Fibroblast of peridontal ligament (primary cell): ENCODE data around the gene ANK2.

Experiments used
- DNase-seq: peaks from one replicate; pipeline ENCODE4 v3.0.0-alpha.2; 2010; ENCODE audit errors: extremely low read depth

ANK2 gene

DNA sequence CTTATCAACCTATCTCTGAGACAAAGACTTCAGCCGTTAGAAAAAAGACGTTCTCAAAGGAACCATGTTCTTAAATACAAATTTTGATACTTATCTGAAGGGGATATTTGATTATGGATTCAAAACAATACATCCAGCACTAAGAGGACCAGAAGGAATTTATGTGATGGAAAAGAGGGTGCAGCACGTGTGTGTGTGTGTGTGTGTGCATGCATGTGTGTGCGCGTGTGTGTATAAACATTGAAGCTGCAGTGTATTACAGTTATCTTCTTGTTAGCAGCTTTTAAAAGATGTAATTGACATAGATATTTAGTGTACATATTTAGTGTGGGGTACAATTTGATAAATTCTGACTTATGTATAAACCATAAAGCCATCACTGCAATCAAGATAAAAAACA is 44.9 kb downstream of the ANK2 start:
- no peak for DNase-seq

GRCh38 chr4:113094802-113095201 is 45.3 kb downstream of the ANK2 start:
- DNase-seq = peak; percentile 35

- peak; percentile 37 for DNase-seq
Measured at GRCh38 chr4:113101669-113102068, 52.2 kb downstream of the ANK2 start.

DNA sequence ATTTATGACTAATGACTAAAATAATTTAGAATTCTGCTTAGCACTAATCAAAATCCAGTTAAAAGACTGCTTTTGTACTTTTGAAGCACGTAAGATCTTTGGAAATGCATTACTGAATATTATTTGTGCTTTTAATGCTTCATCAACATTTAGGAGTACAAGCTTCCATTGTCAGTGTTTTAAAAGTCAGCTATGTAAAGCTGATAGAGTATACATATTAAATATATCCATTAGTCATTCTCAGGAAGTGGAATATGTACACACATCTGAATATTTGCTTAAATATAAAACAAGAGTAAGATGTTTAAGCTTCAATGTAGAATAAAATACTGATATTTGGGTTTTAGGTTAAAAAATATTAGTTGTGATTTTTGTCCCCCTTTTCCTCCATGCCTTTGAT is 54.1 kb downstream of the ANK2 start:
- DNase-seq = no peak

- peak; percentile 84 for DNase-seq
Measured at GRCh38 chr4:113106108-113106507, 56.7 kb downstream of the ANK2 start.

DNA sequence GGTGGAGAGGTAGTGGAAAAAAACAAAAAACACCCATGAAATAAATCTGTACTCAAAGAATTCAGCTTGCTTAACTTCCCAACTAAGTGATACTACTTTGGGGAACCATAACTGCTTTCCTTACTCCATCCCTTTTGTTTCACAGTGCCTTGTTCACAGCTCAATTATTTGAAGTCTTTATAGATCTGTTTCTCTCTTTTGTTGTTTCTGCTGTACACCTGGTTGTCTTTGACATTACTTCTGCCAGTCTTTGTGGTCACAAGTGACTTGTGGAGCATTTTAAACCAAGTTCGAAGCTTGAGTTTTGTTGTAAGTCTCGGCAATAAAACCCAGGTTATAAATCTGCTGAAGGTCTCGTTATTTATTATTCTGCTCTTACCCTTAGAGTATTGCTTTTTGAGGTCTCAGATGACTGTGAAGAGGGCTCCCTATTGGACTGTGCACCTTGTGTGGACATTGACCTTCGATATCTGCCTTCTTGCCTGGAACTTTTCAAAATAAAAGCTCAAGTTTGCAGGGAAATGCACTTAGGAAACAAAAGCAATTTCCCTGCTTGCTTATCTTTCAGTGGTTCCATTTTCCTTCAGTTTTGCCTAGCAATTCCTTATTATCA is 59.8 kb downstream of the ANK2 start:
- DNase-seq = no peak

- DNase-seq = no peak
Measured at GRCh38 chr4:113112338-113112978, 63.0 kb downstream of the ANK2 start.

- DNase-seq = no peak
Measured at GRCh38 chr4:113113151-113113550, 63.7 kb downstream of the ANK2 start.

GRCh38 chr4:113114884-113115283 is 65.4 kb downstream of the ANK2 start:
- no peak for DNase-seq

DNA sequence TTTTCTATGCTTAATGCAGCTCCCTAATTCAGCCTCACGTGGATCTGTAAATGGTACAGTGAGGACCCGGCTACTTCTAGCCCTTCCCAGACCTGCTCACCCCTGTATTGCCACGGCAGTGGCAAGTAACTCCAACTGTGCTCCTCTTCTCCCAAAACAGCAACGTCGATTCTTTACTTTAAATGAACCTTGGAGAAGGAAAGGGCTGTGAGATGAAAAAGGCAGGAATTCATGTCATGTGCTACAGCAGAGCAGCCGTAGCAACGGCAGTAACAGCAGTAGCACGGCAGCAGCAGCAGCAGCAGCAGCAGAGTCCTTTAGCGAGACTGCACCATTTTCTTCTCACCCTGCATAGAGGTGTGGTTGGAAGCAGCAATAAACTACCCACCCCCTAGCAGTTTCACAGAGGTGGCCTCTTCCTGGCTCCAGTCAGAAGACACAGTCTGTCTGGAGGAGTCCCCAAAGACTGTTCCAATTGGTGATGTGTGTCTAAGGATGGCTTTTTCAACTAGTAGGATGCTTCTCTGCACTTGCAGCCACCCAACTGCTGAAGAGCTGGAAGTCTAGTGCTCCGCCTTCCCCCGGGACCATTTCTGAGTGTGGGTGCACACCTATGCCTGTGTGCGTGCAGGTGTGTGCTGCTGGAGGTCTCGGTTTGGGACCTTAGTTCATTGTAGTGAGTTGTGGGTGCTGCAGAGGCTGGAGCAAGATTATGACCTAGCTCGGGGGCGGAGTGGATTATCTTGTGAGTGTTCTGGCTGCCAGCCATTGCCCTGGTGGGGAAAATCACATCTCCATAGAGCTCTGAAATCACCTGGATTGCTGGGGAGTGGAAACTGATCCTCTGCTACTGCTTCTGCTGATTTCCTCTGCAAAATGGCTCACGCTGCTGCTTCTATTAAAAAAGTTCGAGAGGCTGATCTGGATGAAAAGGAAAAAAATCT is 67.2 kb downstream of the ANK2 start:
- no peak for DNase-seq

- no peak for DNase-seq
Measured at GRCh38 chr4:113117358-113117702, 67.9 kb downstream of the ANK2 start.

- DNase-seq = no peak
Measured at GRCh38 chr4:113122066-113122465, 72.6 kb downstream of the ANK2 start.

DNA sequence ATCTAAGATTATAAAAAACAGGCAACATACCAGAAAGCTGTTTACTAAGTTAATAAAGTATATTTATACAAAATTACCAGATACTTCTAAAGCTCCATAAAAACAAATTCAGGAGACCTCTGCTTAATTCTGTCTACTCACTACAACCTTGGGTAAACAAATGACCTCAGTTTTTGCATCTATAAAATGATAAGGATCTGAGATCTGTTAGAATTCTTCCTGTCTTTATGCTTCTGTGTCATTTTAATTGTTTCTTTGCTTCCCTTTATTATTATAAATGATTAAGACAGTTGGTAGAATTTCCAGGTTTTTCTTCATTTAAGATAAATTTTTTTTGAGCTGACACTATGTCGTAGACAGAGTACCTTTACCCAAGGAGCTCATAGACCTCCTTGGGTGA is 76.0 kb downstream of the ANK2 start:
- DNase-seq = no peak

- no peak for DNase-seq
Measured at GRCh38 chr4:113131136-113131535, 81.7 kb downstream of the ANK2 start.

GRCh38 chr4:113131621-113132020 is 82.2 kb downstream of the ANK2 start:
- no peak for DNase-seq

DNA sequence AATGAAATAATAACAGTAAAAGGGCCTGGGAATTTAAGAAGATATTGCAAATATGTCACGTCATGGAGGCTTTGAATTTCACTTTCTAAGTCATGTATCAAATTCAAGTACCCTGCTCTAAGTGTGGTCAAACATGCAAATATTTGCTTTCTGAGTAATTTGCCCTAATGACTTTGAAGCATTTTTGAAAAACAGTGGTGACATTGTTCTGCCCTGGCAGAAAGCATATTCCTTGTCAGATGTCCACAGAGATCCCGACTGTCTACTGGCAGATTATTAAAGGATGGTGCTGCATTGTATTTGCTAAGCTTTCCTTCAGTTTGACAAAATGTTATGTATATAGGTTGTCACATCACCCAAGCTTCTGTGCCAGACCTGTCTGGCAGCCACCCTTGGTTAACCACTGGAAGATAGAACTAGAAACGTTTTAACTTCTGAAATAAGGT is 92.5 kb downstream of the ANK2 start:
- peak; percentile 82 for DNase-seq

DNA sequence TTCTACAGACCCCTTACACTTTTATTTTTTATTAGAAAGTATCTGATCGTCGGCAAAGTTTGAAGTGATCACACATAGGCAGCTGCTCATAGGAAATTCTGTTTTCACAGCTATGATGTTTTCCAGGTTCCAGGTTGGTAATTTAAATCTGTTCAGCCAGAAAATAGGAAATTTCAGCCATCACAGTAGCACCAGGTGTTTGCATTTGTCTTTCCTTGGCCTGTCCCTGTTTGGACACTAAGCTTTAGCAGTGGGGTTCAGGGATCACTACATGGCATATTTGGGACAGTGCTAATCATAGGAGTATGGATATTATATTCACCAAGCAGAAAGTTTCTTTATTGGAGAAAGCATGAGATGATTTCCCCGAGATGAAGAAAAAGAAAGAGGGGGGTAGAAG is 92.9 kb downstream of the ANK2 start:
- no peak for DNase-seq

DNA sequence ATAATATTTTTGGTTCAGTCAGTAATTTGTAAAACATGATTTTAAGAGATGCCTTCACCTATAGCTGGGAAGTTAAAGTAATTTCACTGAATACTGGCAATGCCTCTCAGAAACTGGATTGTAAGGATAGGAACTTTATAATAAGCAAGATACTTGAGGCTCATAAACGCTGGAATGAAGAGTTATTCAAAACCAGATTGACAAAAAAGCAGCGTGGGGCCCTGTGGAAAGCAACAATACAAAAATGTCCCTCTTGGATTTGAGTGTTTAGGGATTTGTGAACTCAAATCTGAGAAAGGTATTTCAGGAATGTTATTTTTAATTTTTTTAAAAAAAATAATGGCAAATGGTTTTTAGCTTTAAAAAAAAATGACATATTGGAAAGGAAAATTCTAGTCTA is 94.6 kb downstream of the ANK2 start:
- peak; percentile 5 for DNase-seq

DNA sequence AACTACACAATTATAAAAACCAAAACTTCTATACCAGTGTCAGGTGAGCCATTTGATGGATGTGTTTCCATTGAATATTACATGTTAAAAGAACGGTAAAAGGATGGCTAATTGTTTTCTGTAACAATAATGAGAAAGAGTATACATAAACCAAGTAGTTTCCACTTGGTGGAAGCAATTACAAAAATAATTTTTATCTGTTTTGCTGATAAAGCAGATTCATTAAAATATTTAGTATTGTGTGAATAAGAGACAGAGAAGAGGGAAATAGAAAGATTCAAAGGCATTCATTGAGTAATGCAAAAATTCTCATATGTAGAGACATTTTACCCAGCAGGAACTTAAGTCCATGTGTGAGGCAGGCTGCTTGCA is 95.7 kb downstream of the ANK2 start:
- DNase-seq = no peak

GRCh38 chr4:113145519-113146291 is 96.3 kb downstream of the ANK2 start:
- DNase-seq = no peak

- peak; percentile 23 for DNase-seq
Measured at GRCh38 chr4:113146876-113147358, 97.5 kb downstream of the ANK2 start.
